Panc1 (cell line): ENCODE results near the gene LIN7C. TPM values are rescaled to one million over a fixed set of nuclear protein-coding genes. Genes with fewer than 3 reads are reported as not detected.

Source experiments
- ATAC-seq: fragments of 200-7000 bp; cut with Tn5 transposase; 2 replicates; pipeline ENCODE4 v1.9.1; 2020; ENCODE audit warnings: mild to moderate bottlenecking, moderate library complexity
- BruUV-seq: library from RNA; stranded (reverse); fragments of 400-500 nt; replicated peaks from 2 replicates; lab custom pipeline; 2021; lab: Mats Ljungman, UMichigan
- CTCF ChIA-PET: fragments of 300-600 bp; sonication (Branson Sonifier 250); formaldehyde crosslinking; loops from one replicate; lab custom pipeline; 2022; ENCODE audit warnings: antibody characterized with exemption; lab: Charles Lee
- POLR2A ChIA-PET: fragments of 300-600 bp; sonication (Branson Sonifier 250); formaldehyde crosslinking; loops from one replicate; lab custom pipeline; 2022; ENCODE audit warnings: antibody characterized with exemption; lab: Charles Lee
- DNase-seq: peaks from one replicate; pipeline ENCODE4 v3.0.0-alpha.2; 2010; ENCODE audit warnings: low read depth, low spot score
- H3K27ac ChIP-seq: 2 replicates; pipeline ENCODE4 v1.5.1; 2011; ENCODE audit warnings: mild to moderate bottlenecking, low read length, inconsistent platforms
- H3K27me3 ChIP-seq: fragments of 200-500 bp; sonication (Bioruptor generic); 2 replicates; pipeline ENCODE4 v1.6.0; 2014; ENCODE audit warnings: low read length, inconsistent platforms; ENCODE audit not compliant: control insufficient read depth, insufficient read depth
- H3K36me3 ChIP-seq: fragments of 200-500 bp; sonication (Bioruptor generic); 2 replicates; pipeline ENCODE4 v1.5.1; 2014; ENCODE audit warnings: inconsistent platforms, mild to moderate bottlenecking, low read length, moderate library complexity; ENCODE audit not compliant: control insufficient read depth, insufficient read depth
- H3K4me1 ChIP-seq: 2 replicates; pipeline ENCODE4 v1.5.1; 2011; ENCODE audit warnings: inconsistent platforms, mild to moderate bottlenecking, low read length, moderate library complexity; ENCODE audit not compliant: control insufficient read depth, insufficient read depth
- H3K4me3 ChIP-seq, 2 experiments: 2 replicates each; pipeline ENCODE4 v1.5.1; 2011 to 2012; ENCODE audit warnings: low read depth in 2 of 2, low read length in 2 of 2, mild to moderate bottlenecking in 2 of 2, inconsistent platforms in 1 of 2, moderate library complexity in 1 of 2
- H3K9me3 ChIP-seq: fragments of 200-500 bp; sonication (Bioruptor generic); 2 replicates; pipeline ENCODE4 v1.5.1; 2014; ENCODE audit warnings: low read depth, mild to moderate bottlenecking, inconsistent platforms, low read length, moderate library complexity; ENCODE audit not compliant: control insufficient read depth, insufficient read depth
- POLR2AphosphoS5 ChIP-seq: IDR thresholded peaks from 2 replicates; pipeline ENCODE4 v1.6.1; 2012; ENCODE audit warnings: mild to moderate bottlenecking, low read depth, low read length, moderate library complexity
- SIN3A ChIP-seq: IDR thresholded peaks from 2 replicates; pipeline ENCODE4 v1.6.1; 2012; ENCODE audit warnings: low read depth, mild to moderate bottlenecking, low read length, moderate library complexity, borderline replicate concordance; ENCODE audit not compliant: insufficient read depth
- TCF7L2 ChIP-seq: IDR thresholded peaks from 2 replicates; pipeline ENCODE4 v1.6.1; 2011; ENCODE audit warnings: mild to moderate bottlenecking, low read depth, low read length, inconsistent platforms
- in situ Hi-C: cut with HindIII; loops from 2 replicates; pipeline ENCODE4 v1.10.0; 2016; ENCODE audit warnings: low sequenced_read_pairs, low pct_unique_long_range_greater_than_20kb
- intact Hi-C: fragments of 100-400 bp; cut with micrococcal nuclease; formaldehyde crosslinking; loops from one replicate; pipeline ENCODE4 v1.10.0; 2022; ENCODE audit not compliant: unreplicated experiment
- total RNA-seq: library from RNA; stranded (reverse); gene quantifications from one replicate; pipeline ENCODE4 v1.2.1, GENCODE V29; 2021; ENCODE audit not compliant: unreplicated experiment
- TF ChIP-seq, protein P1 (sequence below), 2 experiments: IDR thresholded peaks; 2 replicates each; pipeline ENCODE4 v1.6.1; 2011 to 2012; ENCODE audit warnings: low read depth in 2 of 2, control low read depth in 1 of 2, low read length in 1 of 2, mild to moderate bottlenecking in 1 of 2, moderate library complexity in 1 of 2; ENCODE audit not compliant: insufficient read depth in 1 of 2
- TF ChIP-seq, protein P2 (sequence below): fragments of 450-650 bp; IDR thresholded peaks from 2 replicates; pipeline ENCODE4 v1.5.1; 2017; ENCODE audit warnings: mild to moderate bottlenecking

The LIN7C gene
- total RNA-seq, 1 experiment from 2014 or later = 44.2 TPM

DNA sequence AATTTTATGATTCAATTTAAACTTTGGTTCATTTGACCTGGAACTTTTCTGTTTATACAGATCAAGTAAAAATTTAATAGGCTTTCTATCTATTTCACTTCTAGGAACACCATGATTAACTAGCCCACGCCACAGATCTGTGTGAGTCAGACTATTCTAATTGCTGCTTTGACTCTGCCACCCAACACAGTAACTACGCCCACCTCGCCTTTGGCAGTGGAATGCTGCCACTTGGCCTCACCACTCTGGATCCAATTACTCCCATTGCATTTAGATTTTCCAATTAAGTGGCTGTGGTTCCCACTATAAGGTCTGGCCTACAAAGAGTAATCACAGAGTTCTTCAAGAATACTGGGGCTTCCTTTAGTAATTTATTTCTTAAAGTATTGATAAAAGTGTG is 46.6 kb upstream of the LIN7C start:
- no peak for DNase-seq
- H3K36me3 ChIP-seq = no peaks in the 10 kb centered on the region
- POLR2A ChIA-PET = no interaction called here
- no peaks in the 10 kb centered on the region for H3K4me1 ChIP-seq
- CTCF ChIA-PET = no interaction called here
- no peak overlapping the region for H3K27ac ChIP-seq
- no peak for ATAC-seq
- in situ Hi-C loops = no loop called here
- no TSS peak for BruUV-seq
- no peaks in the 10 kb centered on the region for H3K27me3 ChIP-seq
- TF ChIP-seq SIN3A (no peak), POLR2AphosphoS5 (no peak), TCF7L2 (no peak)
- TF ChIP-seq, protein P1, sequence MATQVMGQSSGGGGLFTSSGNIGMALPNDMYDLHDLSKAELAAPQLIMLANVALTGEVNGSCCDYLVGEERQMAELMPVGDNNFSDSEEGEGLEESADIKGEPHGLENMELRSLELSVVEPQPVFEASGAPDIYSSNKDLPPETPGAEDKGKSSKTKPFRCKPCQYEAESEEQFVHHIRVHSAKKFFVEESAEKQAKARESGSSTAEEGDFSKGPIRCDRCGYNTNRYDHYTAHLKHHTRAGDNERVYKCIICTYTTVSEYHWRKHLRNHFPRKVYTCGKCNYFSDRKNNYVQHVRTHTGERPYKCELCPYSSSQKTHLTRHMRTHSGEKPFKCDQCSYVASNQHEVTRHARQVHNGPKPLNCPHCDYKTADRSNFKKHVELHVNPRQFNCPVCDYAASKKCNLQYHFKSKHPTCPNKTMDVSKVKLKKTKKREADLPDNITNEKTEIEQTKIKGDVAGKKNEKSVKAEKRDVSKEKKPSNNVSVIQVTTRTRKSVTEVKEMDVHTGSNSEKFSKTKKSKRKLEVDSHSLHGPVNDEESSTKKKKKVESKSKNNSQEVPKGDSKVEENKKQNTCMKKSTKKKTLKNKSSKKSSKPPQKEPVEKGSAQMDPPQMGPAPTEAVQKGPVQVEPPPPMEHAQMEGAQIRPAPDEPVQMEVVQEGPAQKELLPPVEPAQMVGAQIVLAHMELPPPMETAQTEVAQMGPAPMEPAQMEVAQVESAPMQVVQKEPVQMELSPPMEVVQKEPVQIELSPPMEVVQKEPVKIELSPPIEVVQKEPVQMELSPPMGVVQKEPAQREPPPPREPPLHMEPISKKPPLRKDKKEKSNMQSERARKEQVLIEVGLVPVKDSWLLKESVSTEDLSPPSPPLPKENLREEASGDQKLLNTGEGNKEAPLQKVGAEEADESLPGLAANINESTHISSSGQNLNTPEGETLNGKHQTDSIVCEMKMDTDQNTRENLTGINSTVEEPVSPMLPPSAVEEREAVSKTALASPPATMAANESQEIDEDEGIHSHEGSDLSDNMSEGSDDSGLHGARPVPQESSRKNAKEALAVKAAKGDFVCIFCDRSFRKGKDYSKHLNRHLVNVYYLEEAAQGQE (IDR thresholded peaks at IDR 0.05; ENCODE audit: insufficient read depth in 1 of 2, low read depth in 2 of 2, low read length in 1 of 2) = no peak
- TF ChIP-seq, protein P2, sequence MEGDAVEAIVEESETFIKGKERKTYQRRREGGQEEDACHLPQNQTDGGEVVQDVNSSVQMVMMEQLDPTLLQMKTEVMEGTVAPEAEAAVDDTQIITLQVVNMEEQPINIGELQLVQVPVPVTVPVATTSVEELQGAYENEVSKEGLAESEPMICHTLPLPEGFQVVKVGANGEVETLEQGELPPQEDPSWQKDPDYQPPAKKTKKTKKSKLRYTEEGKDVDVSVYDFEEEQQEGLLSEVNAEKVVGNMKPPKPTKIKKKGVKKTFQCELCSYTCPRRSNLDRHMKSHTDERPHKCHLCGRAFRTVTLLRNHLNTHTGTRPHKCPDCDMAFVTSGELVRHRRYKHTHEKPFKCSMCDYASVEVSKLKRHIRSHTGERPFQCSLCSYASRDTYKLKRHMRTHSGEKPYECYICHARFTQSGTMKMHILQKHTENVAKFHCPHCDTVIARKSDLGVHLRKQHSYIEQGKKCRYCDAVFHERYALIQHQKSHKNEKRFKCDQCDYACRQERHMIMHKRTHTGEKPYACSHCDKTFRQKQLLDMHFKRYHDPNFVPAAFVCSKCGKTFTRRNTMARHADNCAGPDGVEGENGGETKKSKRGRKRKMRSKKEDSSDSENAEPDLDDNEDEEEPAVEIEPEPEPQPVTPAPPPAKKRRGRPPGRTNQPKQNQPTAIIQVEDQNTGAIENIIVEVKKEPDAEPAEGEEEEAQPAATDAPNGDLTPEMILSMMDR = no peak
- H3K4me3 ChIP-seq = no peak overlapping the region
- intact Hi-C loops = no loop called here
- no peaks in the 10 kb centered on the region for H3K9me3 ChIP-seq

DNA sequence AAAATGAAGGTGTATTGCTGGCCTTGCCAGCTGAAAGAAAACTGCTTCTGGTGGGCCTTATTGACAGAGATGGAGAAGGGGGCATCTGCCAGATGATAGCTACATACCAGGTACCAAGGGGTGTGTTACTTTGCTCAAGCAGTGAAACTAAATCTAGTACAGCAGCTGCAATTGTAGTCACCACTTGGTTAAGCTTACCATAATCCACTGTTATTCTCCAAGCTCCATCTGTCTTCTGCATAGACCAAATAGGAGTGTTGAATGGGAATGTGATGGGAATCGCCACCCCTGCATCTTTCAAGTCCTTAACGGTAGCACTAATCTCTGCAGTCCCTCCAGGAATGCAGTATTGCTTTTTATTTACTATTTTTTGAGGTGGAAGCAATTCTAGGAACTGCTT is 45.8 kb upstream of the LIN7C start:
- no TSS peak for BruUV-seq
- Histone ChIP-seq H3K4me1 (no peaks in the 10 kb centered on the region), H3K9me3 (no peaks in the 10 kb centered on the region), H3K27ac (no peak overlapping the region), H3K27me3 (no peaks in the 10 kb centered on the region), H3K36me3 (no peaks in the 10 kb centered on the region), H3K4me3 (no peak overlapping the region)
- ChIA-PET CTCF (interaction anchor here (0.6 kb wide), 1 partner anchor 55 kb away, joined by 3 read pairs; no protein-coding TSS in a partner anchor), POLR2A (no interaction called here)
- DNase-seq (no peak), ATAC-seq (no peak)
- TF ChIP-seq, protein P1 (IDR thresholded peaks at IDR 0.05; ENCODE audit: insufficient read depth in 1 of 2, low read depth in 2 of 2, low read length in 1 of 2) = no peak
- TF ChIP-seq, protein P2 = no peak
- no peak for TF ChIP-seq TCF7L2
- no peak for TF ChIP-seq SIN3A
- no peak for TF ChIP-seq POLR2AphosphoS5
- in situ Hi-C loops (no loop called here), intact Hi-C loops (no loop called here)
